GM12878 (cell line): Measurements from ENCODE around the gene TPMT. TPM values are rescaled to one million over a fixed set of nuclear protein-coding genes. Genes with fewer than 3 reads are reported as not detected.

Experiments used
- ATAC-seq: fragments of 200-7000 bp; cut with Tn5 transposase; 3 replicates; pipeline ENCODE4 v1.9.1; 2020; ENCODE audit warnings: mild to moderate bottlenecking, moderate library complexity
- BruUV-seq: library from RNA; stranded (reverse); fragments of 400-500 nt; replicated peaks from 2 replicates; lab custom pipeline; 2021; lab: Mats Ljungman, UMichigan
- CTCF ChIA-PET: fragments of 300-600 bp; sonication (Branson Sonifier 250); formaldehyde crosslinking; extraction: SDS; loops from one replicate; lab custom pipeline; 2021; ENCODE audit warnings: inconsistent platforms; lab: Yijun Ruan, JAX
- POLR2A ChIA-PET: fragments of 350-600 bp; formaldehyde crosslinking; extraction: SDS; loops from one replicate; lab custom pipeline; 2021; ENCODE audit warnings: inconsistent platforms; lab: Charles Lee
- RAD21 ChIA-PET: fragments of 300-600 bp; sonication (Branson Sonifier 250); formaldehyde crosslinking; loops from one replicate; lab custom pipeline; 2023; ENCODE audit warnings: antibody characterized with exemption; ENCODE audit not compliant: unreplicated experiment; lab: Charles Lee
- SMC1A ChIA-PET: fragments of 300-600 bp; sonication (Branson Sonifier 250); formaldehyde crosslinking; loops from one replicate; lab custom pipeline; 2023; ENCODE audit not compliant: unreplicated experiment, uncharacterized antibody; lab: Charles Lee
- DNase-seq: peaks from one replicate; pipeline ENCODE4 v3.0.0-alpha.2; 2011; ENCODE audit warnings: low read depth, low spot score
- FAIRE-seq: peaks from 3 replicates; lab custom pipeline; 2011; peaks lifted over from hg19 to GRCh38; lab: Jason Lieb, UNC
- H2AFZ ChIP-seq: 2 replicates; pipeline ENCODE4 v1.6.0; 2011; ENCODE audit warnings: low read depth, low read length, control low read depth; ENCODE audit not compliant: control insufficient read depth
- H3K27ac ChIP-seq: 2 replicates; pipeline ENCODE4 v1.5.1; 2011; ENCODE audit warnings: control low read depth; ENCODE audit not compliant: control insufficient read depth, insufficient read depth
- H3K27me3 ChIP-seq, 2 experiments: replicated peaks in 1 of 2; 2 replicates each; pipeline versions ENCODE4 v1.6.0 to v1.6.1; 2011; ENCODE audit warnings: low read length in 1 of 2; ENCODE audit not compliant: control insufficient read depth in 2 of 2, insufficient read depth in 2 of 2
- H3K36me3 ChIP-seq, 2 experiments: 2 replicates each; pipeline ENCODE4 v1.5.1; 2011; ENCODE audit warnings: low read length in 1 of 2; ENCODE audit not compliant: control insufficient read depth in 2 of 2, insufficient read depth in 2 of 2
- H3K4me1 ChIP-seq: 2 replicates; pipeline ENCODE4 v1.6.1; 2011; ENCODE audit warnings: mild to moderate bottlenecking, low read length, moderate library complexity, mixed read lengths; ENCODE audit not compliant: control insufficient read depth, insufficient read depth
- H3K4me2 ChIP-seq: 2 replicates; pipeline ENCODE4 v1.6.0; 2011; ENCODE audit warnings: control low read depth; ENCODE audit not compliant: control insufficient read depth, insufficient read depth
- H3K4me3 ChIP-seq: fragments of 200-600 bp; sonication (generic); 2 replicates; pipeline ENCODE4 v1.5.1; 2016
- H3K79me2 ChIP-seq: 2 replicates; pipeline ENCODE4 v1.6.0; 2011; ENCODE audit warnings: low read length; ENCODE audit not compliant: control insufficient read depth, insufficient read depth
- H3K9ac ChIP-seq: 2 replicates; pipeline ENCODE4 v1.8.0; 2011; ENCODE audit warnings: low read length, control low read depth, mixed read lengths; ENCODE audit not compliant: control insufficient read depth, insufficient read depth
- H3K9me3 ChIP-seq: replicated peaks from 3 replicates; pipeline ENCODE4 v1.5.1; 2011; ENCODE audit warnings: mild to moderate bottlenecking, low read length; ENCODE audit not compliant: control insufficient read depth, insufficient read depth
- H4K20me1 ChIP-seq: 2 replicates; pipeline ENCODE4 v1.6.0; 2011; ENCODE audit not compliant: control insufficient read depth, insufficient read depth
- ATF7 ChIP-seq: fragments of 450-650 bp; IDR thresholded peaks from 2 replicates; pipeline ENCODE4 v1.6.1; 2016; ENCODE audit warnings: low read depth, mild to moderate bottlenecking
- CHD2 ChIP-seq: IDR thresholded peaks from 2 replicates; pipeline ENCODE4 v1.6.1; 2011; ENCODE audit warnings: low read depth, low read length, improper control_type of control experiment, borderline replicate concordance
- CHD4 ChIP-seq: fragments of 200-600 bp; sonication (generic); IDR thresholded peaks from 2 replicates; pipeline ENCODE4 v1.6.1; 2016; ENCODE audit warnings: mild to moderate bottlenecking
- DPF2 ChIP-seq: fragments of 450-650 bp; IDR thresholded peaks from 2 replicates; pipeline ENCODE4 v1.6.1; 2017; ENCODE audit warnings: mild to moderate bottlenecking
- ESRRA ChIP-seq: IDR thresholded peaks from 2 replicates; pipeline ENCODE4 v1.6.1; 2012; ENCODE audit warnings: mild to moderate bottlenecking, low read length, improper control_type of control experiment
- KAT2A ChIP-seq: conservative IDR thresholded peaks from 2 replicates; pipeline ENCODE4 v1.6.1; 2011; ENCODE audit warnings: low read depth, low read length; ENCODE audit not compliant: control insufficient read depth
- MEF2A ChIP-seq: IDR thresholded peaks from 2 replicates; pipeline ENCODE4 v1.6.1; 2011; ENCODE audit warnings: low read depth, mild to moderate bottlenecking, low read length, moderate library complexity; ENCODE audit not compliant: insufficient read depth
- NFXL1 ChIP-seq: fragments of 450-650 bp; IDR thresholded peaks from 2 replicates; pipeline ENCODE4 v1.6.1; 2017; ENCODE audit warnings: antibody characterized with exemption, mild to moderate bottlenecking, borderline replicate concordance
- RELA ChIP-seq: fragments of 450-650 bp; IDR thresholded peaks from 2 replicates; pipeline ENCODE4 v1.8.0; 2014; ENCODE audit warnings: borderline replicate concordance; ENCODE audit not compliant: partially characterized antibody
- RFX5 ChIP-seq: IDR thresholded peaks from 2 replicates; pipeline ENCODE4 v1.6.1; 2011; ENCODE audit warnings: low read depth, low read length, improper control_type of control experiment
- SIN3A ChIP-seq: IDR thresholded peaks from 2 replicates; pipeline ENCODE4 v1.6.1; 2012; ENCODE audit warnings: low read depth, low read length, improper control_type of control experiment
- SREBF1 ChIP-seq: IDR thresholded peaks from 2 replicates; pipeline ENCODE4 v1.6.1; 2012; ENCODE audit warnings: mild to moderate bottlenecking, low read length
- SREBF2 ChIP-seq: IDR thresholded peaks from 2 replicates; pipeline ENCODE4 v1.6.1; 2012; ENCODE audit warnings: mild to moderate bottlenecking, low read length
- STAT3 ChIP-seq: IDR thresholded peaks from 2 replicates; pipeline ENCODE4 v1.6.1; 2011; ENCODE audit warnings: low read depth, low read length, improper control_type of control experiment
- TCF3 ChIP-seq: IDR thresholded peaks from 2 replicates; pipeline ENCODE4 v1.6.1; 2012; ENCODE audit warnings: low read depth, mild to moderate bottlenecking, low read length, borderline replicate concordance; ENCODE audit not compliant: insufficient read depth
- YBX1 ChIP-seq: fragments of 450-650 bp; IDR thresholded peaks from 2 replicates; pipeline ENCODE4 v1.6.1; 2016; ENCODE audit warnings: antibody characterized with exemption
- ZBED1 ChIP-seq: IDR thresholded peaks from 2 replicates; pipeline ENCODE4 v1.6.1; 2016; ENCODE audit warnings: borderline replicate concordance
- WGBS: methylation state at CpG from one replicate; pipeline ENCODE4 v1.1.6; 2016; ENCODE audit warnings: low lambda C conversion rate; ENCODE audit not compliant: insufficient replicate concordance, insufficient coverage; ENCODE audit errors: missing lambda C conversion rate; 5-methylcytosine and 5-hydroxymethylcytosine counted together
- in situ Hi-C: fragments of 300-500 bp; cut with MboI; formaldehyde crosslinking; loops from 9 replicates; pipeline ENCODE4 v1.14.3; 2018; ENCODE audit warnings: mixed read lengths
- intact Hi-C: fragments of 100-400 bp; cut with micrococcal nuclease; formaldehyde crosslinking; loops from one replicate; pipeline ENCODE4 v1.14.2; 2022; ENCODE audit not compliant: unreplicated experiment
- polyA plus RNA-seq, 11 experiments: library from polyadenylated mRNA; depleted of rRNA in 4 of 11; unstranded in 6 of 11; stranded (reverse) in 5 of 11; fragments of >200 nt; fragmentation: Nextera tagmentation in 4 of 11; fragmentation: Illumina TruSeq in 1 of 11; extraction: Ambion mirVana in 4 of 11; extraction: Trizol in 1 of 11; gene quantifications; 1 replicate in 1 of 11; 2 replicates in 10 of 11; pipeline versions ENCODE4 v1.2.1 to v1.2.3, GENCODE V29; 2011 to 2016; ENCODE audit warnings: inconsistent platforms in 2 of 11, missing spikeins in 2 of 11, low read depth in 1 of 11
- total RNA-seq, 4 experiments: library from RNA; depleted of rRNA in 3 of 4; stranded (reverse); fragments of >200 nt in 3 of 4; fragmentation: Illumina TruSeq in 1 of 4; extraction: Trizol in 1 of 4; gene quantifications; 2 replicates each; pipeline versions ENCODE4 v1.2.1 to v1.2.3, GENCODE V29; 2013 to 2021
- TF ChIP-seq, protein P1 (sequence below): fragments of 450-650 bp; IDR thresholded peaks from 2 replicates; pipeline ENCODE4 v1.6.1; 2014; ENCODE audit warnings: mild to moderate bottlenecking
- TF ChIP-seq, protein P2 (sequence below): fragments of 450-650 bp; IDR thresholded peaks from 2 replicates; pipeline ENCODE4 v1.6.1; 2017; ENCODE audit warnings: mild to moderate bottlenecking, low read depth, inconsistent platforms; ENCODE audit not compliant: poor library complexity, severe bottlenecking
- TF ChIP-seq, protein P3 (sequence below): fragments of 150-350 bp; IDR thresholded peaks from 2 replicates; pipeline ENCODE4 v1.6.1; 2016; ENCODE audit warnings: low read depth, low read length

Gene TPMT
- total and polyA plus RNA-seq, 10 of the 15 experiments (the other 5 are each of a cell fraction or from before 2014, with no cell fraction given): 7.9 to 18.2 (median 16.3) TPM

DNA sequence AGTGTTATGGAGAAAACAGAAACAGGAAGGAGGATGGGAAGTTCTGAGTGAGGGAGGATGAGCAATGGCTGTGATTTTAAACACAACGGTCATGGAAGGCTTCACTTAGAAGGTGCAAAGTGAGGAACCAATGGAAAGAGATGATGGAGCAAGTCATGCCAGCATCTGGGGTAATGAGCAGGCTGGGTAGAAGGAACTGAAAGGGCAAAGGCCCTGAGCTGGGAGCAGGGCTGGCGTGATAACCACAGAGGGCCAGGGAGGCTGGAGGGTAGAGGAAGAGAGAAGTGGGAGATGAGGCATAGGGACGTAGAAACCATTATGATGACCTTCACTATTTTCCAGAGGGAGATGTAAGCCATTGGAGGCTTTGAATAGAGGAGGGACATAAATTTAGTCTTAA lies 76.0 kb downstream of the TPMT start:
- POLR2A ChIA-PET: no interaction called here
- Histone ChIP-seq H3K4me2 (no peak overlapping the region), H3K27ac (no peak overlapping the region), H3K79me2 (no peaks in the 10 kb centered on the region), H4K20me1 (no peaks in the 10 kb centered on the region)
- BruUV-seq: no TSS peak
- in situ Hi-C loops: no loop called here
- ATAC-seq (no peak), FAIRE-seq (no peak)
- CTCF ChIA-PET: interaction anchor here (0.6 kb wide), 1 partner anchor 313 kb away, joined by 3 read pairs; no protein-coding TSS in a partner anchor
- TF ChIP-seq ATF7: no peak
- TF ChIP-seq, protein P1, sequence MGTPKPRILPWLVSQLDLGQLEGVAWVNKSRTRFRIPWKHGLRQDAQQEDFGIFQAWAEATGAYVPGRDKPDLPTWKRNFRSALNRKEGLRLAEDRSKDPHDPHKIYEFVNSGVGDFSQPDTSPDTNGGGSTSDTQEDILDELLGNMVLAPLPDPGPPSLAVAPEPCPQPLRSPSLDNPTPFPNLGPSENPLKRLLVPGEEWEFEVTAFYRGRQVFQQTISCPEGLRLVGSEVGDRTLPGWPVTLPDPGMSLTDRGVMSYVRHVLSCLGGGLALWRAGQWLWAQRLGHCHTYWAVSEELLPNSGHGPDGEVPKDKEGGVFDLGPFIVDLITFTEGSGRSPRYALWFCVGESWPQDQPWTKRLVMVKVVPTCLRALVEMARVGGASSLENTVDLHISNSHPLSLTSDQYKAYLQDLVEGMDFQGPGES: no peak
- TF ChIP-seq, protein P2, sequence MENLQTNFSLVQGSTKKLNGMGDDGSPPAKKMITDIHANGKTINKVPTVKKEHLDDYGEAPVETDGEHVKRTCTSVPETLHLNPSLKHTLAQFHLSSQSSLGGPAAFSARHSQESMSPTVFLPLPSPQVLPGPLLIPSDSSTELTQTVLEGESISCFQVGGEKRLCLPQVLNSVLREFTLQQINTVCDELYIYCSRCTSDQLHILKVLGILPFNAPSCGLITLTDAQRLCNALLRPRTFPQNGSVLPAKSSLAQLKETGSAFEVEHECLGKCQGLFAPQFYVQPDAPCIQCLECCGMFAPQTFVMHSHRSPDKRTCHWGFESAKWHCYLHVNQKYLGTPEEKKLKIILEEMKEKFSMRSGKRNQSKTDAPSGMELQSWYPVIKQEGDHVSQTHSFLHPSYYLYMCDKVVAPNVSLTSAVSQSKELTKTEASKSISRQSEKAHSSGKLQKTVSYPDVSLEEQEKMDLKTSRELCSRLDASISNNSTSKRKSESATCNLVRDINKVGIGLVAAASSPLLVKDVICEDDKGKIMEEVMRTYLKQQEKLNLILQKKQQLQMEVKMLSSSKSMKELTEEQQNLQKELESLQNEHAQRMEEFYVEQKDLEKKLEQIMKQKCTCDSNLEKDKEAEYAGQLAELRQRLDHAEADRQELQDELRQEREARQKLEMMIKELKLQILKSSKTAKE: no peak
- TF ChIP-seq TCF3: no peak
- no peak for TF ChIP-seq SREBF1
- no peak for TF ChIP-seq MEF2A
- no peak for TF ChIP-seq STAT3
- TF ChIP-seq KAT2A: no peak
- TF ChIP-seq RELA: no peak
- no peak for TF ChIP-seq SREBF2
- TF ChIP-seq NFXL1: no peak
- no peak for TF ChIP-seq CHD4
- TF ChIP-seq RFX5: no peak
- no peak for TF ChIP-seq DPF2
- TF ChIP-seq ESRRA: no peak
- TF ChIP-seq, protein P3, sequence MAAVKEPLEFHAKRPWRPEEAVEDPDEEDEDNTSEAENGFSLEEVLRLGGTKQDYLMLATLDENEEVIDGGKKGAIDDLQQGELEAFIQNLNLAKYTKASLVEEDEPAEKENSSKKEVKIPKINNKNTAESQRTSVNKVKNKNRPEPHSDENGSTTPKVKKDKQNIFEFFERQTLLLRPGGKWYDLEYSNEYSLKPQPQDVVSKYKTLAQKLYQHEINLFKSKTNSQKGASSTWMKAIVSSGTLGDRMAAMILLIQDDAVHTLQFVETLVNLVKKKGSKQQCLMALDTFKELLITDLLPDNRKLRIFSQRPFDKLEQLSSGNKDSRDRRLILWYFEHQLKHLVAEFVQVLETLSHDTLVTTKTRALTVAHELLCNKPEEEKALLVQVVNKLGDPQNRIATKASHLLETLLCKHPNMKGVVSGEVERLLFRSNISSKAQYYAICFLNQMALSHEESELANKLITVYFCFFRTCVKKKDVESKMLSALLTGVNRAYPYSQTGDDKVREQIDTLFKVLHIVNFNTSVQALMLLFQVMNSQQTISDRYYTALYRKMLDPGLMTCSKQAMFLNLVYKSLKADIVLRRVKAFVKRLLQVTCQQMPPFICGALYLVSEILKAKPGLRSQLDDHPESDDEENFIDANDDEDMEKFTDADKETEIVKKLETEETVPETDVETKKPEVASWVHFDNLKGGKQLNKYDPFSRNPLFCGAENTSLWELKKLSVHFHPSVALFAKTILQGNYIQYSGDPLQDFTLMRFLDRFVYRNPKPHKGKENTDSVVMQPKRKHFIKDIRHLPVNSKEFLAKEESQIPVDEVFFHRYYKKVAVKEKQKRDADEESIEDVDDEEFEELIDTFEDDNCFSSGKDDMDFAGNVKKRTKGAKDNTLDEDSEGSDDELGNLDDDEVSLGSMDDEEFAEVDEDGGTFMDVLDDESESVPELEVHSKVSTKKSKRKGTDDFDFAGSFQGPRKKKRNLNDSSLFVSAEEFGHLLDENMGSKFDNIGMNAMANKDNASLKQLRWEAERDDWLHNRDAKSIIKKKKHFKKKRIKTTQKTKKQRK: no peak
- no peak for TF ChIP-seq YBX1
- no peak for TF ChIP-seq SIN3A
- no peak for TF ChIP-seq ZBED1
- TF ChIP-seq CHD2: no peak
- TF ChIP-seq, all 136 proteins: peak for 0
- WGBS: 0% methylated on average over 3 of the region's 3 CpGs
- SMC1A ChIA-PET: no interaction called here
- Histone ChIP-seq H3K27me3 (no peaks in the 10 kb centered on the region), H3K9me3 (peaks cover 2% of the 10 kb centered on the region; the same call in 1 of the 3 replicates), H3K4me1 (no peaks in the 10 kb centered on the region), H3K36me3 (no peaks in the 10 kb centered on the region), H3K4me3 (no peak overlapping the region), H2AFZ (no peak overlapping the region), H3K9ac (no peak overlapping the region)
- intact Hi-C loops: no loop called here
- RAD21 ChIA-PET: no interaction called here
- DNase-seq: no peak
